Pons (tissue), 1 donor: Measurements from ENCODE around the gene INTS2.
"Not testable (repeated sequence)": the region's sequence is repeated elsewhere in the genome, so short reads cannot be mapped to it uniquely, and the experiment has no call there.

ENCODE experiments used
- DNase-seq: peaks from one replicate; pipeline ENCODE4 v3.0.0-alpha.2; 2016; ENCODE audit warnings: low spot score

Gene INTS2

GRCh38 chr17:61897548-61898180 lies 30.1 kb downstream of the INTS2 start:
- DNase-seq: no peak

GRCh38 chr17:61895391-61895790 lies 32.4 kb downstream of the INTS2 start:
- no peak for DNase-seq

GRCh38 chr17:61894310-61894709 lies 33.5 kb downstream of the INTS2 start:
- DNase-seq: not testable (repeated sequence)

GRCh38 chr17:61887733-61888132 lies 40.0 kb downstream of the INTS2 start:
- DNase-seq: not testable (repeated sequence)

- DNase-seq: not testable (repeated sequence)
These were observed 41.9 kb downstream of the INTS2 start for GRCh38 chr17:61885865-61886264.

GRCh38 chr17:61884864-61885263 lies 42.9 kb downstream of the INTS2 start:
- no peak for DNase-seq

- no peak for DNase-seq
These were observed 47.1 kb downstream of the INTS2 start for GRCh38 chr17:61880589-61881102.

- DNase-seq: no peak
These were observed 48.7 kb downstream of the INTS2 start for GRCh38 chr17:61878984-61879612.

GRCh38 chr17:61878520-61878919 lies 49.3 kb downstream of the INTS2 start:
- DNase-seq: no peak

GRCh38 chr17:61877837-61878236 lies 49.9 kb downstream of the INTS2 start:
- DNase-seq: no peak

- no peak for DNase-seq
These were observed 52.0 kb downstream of the INTS2 start for GRCh38 chr17:61875804-61876203.

- DNase-seq: no peak
These were observed 52.5 kb downstream of the INTS2 start for GRCh38 chr17:61875285-61875684.

- no peak for DNase-seq
These were observed 53.7 kb downstream of the INTS2 start for GRCh38 chr17:61874075-61874474.

- no peak for DNase-seq
These were observed 55.7 kb downstream of the INTS2 start for GRCh38 chr17:61872099-61872498.

GRCh38 chr17:61869138-61869537 lies 58.6 kb downstream of the INTS2 start:
- DNase-seq: no peak

GRCh38 chr17:61868074-61868473 lies 59.7 kb downstream of the INTS2 start:
- DNase-seq: no peak

- no peak for DNase-seq
These were observed 60.7 kb downstream of the INTS2 start for GRCh38 chr17:61867033-61867432.

GRCh38 chr17:61863801-61864126 lies 64.0 kb downstream of the INTS2 start:
- DNase-seq: no peak

GRCh38 chr17:61862975-61863800 lies 64.6 kb downstream of the INTS2 start, which contains the start of gene BRIP1:
Gene BRIP1, minus strand, starts transcription at chr17:61863528. Its CDS starts 1,989 bp downstream, at chr17:61861539.
- peak; percentile 84 for DNase-seq

- no peak for DNase-seq
These were observed 65.6 kb downstream of the INTS2 start for GRCh38 chr17:61862105-61862574.

- DNase-seq: not testable (repeated sequence)
These were observed 67.4 kb downstream of the INTS2 start for GRCh38 chr17:61860397-61860796.

- no peak for DNase-seq
These were observed 71.7 kb downstream of the INTS2 start for GRCh38 chr17:61856035-61856434.

- DNase-seq: no peak
These were observed 74.9 kb downstream of the INTS2 start for GRCh38 chr17:61852857-61853256.
